ENCODE results near the gene SEMA3C.

DNA sequence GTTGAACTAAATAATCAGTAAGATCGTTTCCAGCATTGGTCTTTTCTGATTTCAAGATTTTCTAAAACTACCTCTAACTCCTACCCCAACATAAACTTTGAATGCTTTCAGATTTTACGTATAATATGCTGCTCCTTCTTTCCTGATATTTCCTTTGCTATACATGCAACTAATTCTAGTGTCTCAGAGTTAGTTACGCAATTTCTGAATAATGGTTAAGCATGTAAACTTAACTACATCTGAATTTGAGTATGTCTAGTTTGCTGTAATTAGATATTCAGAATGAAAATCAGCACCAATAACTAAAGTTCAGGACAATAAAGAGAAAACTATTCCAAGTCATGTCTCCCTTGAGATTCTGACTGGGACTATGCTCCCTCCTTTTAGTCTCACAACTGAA, 71.0 kb downstream of the SEMA3C start:
- TF ChIP-seq EP300 (IDR thresholded peaks at IDR 0.05; ENCODE audit: borderline replicate concordance) = no peak
- no peak for TF ChIP-seq TEAD4 (IDR thresholded peaks at IDR 0.05)
- no peak for TF ChIP-seq RAD21 (IDR thresholded peaks at IDR 0.05; ENCODE audit: low read depth)
- no peak for TF ChIP-seq TAF1 (IDR thresholded peaks at IDR 0.05; ENCODE audit: low read depth)
- no peak for TF ChIP-seq ZBTB7A (IDR thresholded peaks at IDR 0.05; ENCODE audit: low read depth)
- no peak for TF ChIP-seq MAX (IDR thresholded peaks at IDR 0.05)
- TF ChIP-seq YY1 (IDR thresholded peaks at IDR 0.05; ENCODE audit: low read depth) = no peak
- TF ChIP-seq TCF12 (IDR thresholded peaks at IDR 0.05; ENCODE audit: low read depth) = no peak

All from Ishikawa (cell line).